ENCODE results near the gene MIER1. TPM values are rescaled to one million over a fixed set of nuclear protein-coding genes. Genes with fewer than 3 reads are reported as not detected.
A peak's percentile ranks its signal among the peaks of the same experiment; 100 is the strongest.
"Not testable (repeated sequence)": the region's sequence is repeated elsewhere in the genome, so short reads cannot be mapped to it uniquely, and the experiment has no call there.

MIER1 gene
- total RNA-seq, 1 donor from 2014 or later: 38.5 TPM

DNA sequence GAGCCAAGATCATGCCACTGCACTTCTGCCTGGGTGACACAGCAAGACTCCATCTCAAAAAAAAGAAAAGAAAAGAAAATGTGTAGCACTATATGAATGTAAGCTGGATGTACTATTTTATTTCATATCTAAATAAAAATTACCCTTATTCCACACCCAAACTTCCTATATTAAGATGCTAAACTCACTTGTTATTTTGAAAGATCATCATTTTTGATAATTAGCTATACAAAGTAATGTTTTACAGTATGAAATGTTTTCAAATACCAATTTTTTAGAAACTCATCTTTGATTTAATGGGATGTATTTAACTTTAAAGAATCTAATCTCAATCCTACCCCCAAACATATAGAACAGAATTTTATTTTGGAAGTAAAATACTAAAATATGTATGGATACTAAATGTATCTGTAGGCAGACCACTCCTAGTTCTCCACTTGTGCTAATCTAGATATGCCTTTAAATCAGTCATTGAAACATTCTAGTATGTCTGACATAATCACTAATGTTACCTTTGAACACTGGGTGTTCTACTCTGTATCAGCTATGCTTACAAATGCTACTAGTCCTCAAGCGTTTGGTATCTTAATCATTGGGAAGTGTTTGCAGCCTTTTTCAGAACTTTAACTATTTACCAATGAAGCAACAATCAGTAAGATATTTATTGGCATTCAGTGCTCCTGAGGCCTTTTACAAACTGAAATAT, 12.9 kb downstream of the MIER1 start:
- DNase-seq (ENCODE audit: low spot score): no peak

DNA sequence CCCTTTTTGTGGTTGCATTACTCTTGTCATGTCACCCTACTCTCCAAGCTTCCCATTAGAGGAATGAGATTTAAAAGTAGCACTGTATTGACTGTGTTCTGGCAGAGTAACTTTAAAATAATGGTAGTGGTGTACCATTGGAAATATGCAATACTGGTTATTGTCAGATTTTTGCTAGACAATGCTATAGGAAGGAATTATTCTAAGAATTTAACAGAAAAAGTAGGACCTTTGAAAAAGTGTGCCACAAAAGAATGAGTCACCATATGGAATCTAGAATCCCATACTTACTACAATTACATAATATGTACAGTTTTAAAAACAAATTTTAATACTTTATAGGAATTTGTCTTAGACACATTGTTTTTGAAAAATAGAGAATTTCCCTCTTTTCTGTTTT, 13.8 kb downstream of the MIER1 start:
- no peak for DNase-seq (ENCODE audit: low spot score)

DNA sequence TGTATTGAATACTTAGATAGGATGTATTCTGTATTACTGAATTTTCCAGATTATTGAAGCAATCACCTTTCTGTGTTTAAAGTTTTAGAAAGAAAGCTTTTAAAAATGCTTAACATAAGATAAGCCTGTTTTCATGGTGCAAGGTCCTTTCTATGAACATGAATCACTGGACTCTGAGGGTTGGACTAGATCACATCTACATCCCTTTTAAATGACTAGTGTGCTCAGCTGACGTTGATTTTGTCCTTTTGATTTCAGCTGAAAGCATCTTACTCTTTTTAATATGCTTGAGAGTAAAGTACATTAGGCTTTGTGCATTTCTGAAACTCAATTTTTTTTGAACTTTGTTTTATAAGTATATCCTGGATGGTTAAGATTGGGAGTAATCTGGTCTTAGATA, 16.2 kb downstream of the MIER1 start:
- no peak for DNase-seq (ENCODE audit: low spot score)

DNA sequence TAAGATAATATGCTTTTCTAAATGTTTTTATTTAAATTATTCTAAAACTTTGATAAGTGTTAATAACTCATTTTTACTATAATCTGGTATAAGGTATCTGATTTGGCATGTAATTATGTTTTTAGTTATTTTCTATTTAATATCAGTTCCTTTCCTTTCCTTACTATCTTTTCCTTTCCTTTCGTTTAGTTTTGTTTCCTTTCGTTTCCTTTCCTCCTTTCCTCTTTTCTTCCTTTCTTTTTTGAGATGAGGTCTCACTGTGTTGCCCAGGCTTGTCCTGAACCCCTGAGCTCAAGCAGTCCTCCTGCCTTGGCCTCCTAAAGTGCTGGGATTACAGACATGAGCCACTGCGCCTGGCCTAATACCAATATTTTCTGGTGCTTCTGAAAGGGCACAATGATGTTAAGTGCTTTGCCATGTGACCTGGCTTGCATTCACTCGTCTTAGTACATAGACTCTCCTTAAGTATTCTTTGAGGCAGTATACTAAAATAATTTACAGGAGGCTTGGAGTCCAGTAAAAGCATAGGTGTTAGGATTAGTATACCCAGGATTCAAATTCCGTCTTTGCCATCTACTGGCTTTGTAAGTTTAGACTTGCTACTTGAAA, 18.7 kb downstream of the MIER1 start:
- no peak for DNase-seq (ENCODE audit: low spot score)

DNA sequence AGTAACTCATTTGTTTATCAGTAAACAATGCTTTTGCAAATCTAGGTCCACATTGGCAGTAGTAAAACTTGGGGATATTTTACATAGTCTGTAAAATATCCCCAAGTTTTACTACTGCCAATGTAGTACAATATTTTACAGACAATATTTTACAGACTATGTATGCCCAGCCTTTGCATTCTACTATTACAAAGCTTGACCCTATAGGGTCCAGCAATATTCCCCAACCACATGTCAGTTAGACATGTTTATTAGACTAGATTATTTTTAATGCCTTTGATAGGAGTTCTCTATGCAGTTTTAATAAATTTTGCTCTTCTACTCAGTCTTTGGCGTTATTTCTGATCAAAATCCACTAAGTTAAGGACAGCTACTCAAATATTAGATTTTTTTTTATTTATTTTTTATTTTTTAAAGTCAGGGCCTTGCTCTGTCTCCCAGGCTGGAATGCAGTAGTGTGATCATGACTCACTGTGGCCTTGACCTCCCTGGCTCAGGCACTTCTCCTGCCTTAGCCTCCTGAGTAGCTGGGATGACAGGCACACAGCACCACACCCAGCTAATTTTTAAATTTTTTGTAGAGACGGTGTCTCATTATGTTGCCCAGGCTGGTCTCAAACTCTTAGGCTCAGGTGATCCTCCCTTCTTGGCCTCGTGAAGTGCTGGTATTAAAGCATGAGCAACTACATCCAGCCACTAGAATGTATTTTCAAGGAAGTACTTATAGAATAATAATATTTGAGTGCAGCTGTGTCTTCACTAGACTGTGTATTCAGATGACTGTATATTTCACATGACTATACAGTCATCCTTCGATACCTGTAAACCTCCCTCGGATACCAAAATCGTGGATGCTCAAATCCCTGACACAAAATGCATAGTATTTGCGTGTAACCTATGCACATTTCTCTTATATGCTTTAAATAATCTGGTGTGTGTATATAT, 19.8 kb downstream of the MIER1 start:
- peak; percentile 62 for DNase-seq (ENCODE audit: low spot score)

DNA sequence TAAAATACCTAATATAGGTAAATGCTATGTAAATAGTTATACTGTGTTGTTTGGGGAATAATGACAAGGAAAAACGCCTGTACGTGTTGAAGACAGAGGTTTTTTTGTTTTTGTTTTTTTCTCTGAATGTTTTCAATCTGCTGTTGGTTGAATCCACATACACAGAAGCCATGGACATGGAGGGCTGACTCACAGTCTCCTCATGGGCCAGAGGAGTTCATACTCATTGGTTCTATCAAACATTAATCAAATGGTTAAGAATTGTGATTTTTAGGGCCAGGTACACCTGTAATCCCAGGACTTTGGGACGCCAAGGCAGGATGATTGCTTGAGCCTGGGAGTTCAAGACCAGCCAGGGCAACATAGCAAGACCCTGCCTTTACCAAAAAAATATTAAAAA, 20.5 kb downstream of the MIER1 start:
- DNase-seq (ENCODE audit: low spot score): no peak

DNA sequence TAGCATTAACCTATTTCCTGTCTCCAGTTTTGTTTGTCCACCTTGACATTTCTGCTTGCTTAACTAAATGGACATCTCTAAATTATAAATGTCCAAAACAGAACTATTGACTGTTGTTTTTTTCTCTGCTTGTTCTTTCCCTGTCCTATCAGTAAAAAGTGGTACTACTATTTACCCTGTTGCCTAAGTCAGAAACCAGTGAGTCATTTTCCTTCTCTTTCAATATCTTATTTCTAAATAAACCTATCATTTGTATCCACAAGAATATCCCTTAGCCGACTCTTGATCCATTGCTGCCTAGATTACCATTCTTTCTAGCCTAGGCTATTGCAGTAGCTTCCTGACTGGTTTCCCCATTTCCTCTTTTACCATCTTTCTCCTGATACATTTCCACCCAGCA, 22.5 kb downstream of the MIER1 start:
- no peak for DNase-seq (ENCODE audit: low spot score)

DNA sequence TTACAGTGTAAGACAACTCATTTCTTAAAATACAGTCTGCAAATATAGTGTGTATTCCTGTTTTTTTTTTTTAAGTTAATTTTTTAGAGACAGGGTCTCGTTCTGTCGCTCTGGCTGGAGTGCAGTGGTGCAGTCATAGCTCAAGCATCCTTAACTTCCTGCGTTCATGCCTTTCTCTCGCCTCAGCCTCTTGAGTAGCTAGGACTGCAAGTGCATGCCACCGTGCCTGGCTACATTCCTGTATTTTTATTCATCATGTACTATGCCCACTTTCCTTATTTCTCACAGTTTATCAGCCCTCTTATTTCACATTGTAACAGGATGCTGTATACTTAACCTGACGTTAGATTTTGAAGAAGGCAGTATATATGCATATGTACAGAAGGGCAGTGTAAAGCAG, 26.7 kb downstream of the MIER1 start:
- DNase-seq (ENCODE audit: low spot score): no peak

DNA sequence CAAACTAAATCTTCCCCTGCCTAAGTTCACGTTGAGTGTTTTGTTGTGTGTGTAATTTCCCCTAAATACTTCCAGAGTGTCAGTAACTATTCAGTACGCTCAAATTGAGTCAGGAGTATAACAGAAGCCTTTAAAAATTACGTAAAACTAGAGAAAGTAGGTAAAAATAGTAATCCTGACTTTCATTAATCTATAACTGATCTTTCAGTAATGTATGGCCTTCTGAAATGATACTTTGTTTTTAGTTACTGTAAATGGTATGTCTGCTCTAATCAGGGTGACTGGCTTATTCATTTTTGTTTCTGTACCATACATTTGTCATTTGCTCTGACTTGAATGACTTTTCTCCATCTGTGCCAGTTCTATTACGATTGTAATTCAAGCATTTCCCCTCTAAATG, 29.4 kb downstream of the MIER1 start:
- DNase-seq (ENCODE audit: low spot score): no peak

DNA sequence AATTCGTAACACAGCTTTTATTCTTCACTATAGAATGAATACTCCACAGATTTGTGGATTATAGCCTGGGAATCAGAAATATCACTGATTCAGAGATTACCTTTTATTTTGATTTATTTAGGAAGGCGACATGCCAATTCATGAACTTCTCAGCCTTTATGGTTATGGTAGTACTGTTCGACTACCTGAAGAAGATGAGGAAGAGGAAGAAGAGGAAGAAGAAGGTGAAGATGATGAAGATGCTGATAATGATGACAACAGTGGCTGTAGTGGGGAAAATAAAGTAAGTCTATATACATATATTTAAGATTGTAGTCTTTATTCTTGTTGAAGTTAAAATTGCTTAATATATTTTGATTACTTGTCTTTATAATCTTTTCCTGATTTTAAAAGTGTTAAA, 33.1 kb downstream of the MIER1 start:
- no peak for DNase-seq (ENCODE audit: low spot score)

DNA sequence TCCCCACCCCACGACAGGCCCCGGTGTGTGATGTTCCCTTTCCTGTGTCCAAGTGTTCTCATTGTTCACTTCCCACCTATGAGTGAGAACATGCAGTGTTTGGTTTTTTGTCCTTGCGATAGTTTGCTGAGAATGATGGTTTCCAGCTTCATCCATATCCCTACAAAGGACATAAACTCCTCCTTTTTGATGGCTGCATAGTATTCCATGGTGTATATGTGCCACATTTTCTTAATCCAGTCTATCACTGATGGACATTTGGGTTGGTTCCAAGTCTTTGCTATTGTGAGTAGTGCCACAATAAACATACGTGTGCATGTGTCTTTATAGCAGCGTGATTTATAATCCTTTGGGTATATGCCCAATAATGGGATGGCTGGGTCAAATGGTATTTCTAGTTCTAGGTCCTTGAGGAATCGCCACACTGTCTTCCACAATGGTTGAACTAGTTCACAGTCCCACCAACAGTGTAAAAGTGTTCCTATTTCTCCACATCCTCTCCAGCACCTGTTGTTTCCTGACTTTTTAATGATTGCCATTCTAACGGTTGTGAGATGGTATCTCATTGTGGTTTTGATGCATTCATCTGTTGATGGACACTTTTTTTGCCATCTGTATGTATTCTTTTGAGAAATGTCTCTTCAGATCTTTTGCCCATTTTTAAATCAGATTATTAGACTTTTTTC, 41.5 kb downstream of the MIER1 start:
- DNase-seq (ENCODE audit: low spot score): not testable (repeated sequence)

DNA sequence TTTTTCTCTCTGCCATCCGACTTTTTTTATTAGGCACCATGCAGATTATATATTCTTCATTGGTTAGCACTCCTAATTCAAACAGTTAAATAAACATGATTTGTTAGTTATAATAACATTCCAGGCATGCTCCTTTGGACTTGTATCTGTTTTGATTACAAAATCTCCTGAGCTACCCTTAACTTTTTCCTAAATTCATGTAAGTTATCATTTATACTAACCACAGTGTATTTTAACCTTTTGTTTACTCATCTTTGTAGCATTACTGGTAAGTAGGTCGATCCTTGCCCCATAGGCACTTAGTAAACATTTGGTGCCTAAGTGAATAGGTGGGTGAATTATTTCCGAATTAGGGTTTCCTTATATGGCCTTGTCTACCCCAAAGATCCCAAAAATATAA, 43.8 kb downstream of the MIER1 start:
- no peak for DNase-seq (ENCODE audit: low spot score)

DNA sequence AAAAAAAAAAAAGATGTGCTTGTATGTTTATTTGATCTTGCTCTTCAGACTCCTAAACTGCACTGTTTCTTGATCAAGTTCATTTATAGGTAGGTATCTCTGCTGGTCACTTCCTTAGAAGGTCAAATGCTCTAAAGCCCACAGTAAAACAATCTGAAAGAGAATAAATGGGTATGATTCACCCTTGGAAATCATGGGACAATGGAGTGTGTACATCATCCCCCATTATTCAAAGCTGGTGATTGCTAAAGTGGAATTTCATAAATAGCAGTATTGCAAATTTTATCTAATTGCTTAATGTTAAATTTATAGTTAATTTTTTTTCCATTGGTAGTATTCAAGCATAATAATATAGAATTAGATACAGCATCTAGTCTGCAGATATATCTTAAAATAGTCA, 53.4 kb downstream of the MIER1 start:
- no peak for DNase-seq (ENCODE audit: low spot score)

DNA sequence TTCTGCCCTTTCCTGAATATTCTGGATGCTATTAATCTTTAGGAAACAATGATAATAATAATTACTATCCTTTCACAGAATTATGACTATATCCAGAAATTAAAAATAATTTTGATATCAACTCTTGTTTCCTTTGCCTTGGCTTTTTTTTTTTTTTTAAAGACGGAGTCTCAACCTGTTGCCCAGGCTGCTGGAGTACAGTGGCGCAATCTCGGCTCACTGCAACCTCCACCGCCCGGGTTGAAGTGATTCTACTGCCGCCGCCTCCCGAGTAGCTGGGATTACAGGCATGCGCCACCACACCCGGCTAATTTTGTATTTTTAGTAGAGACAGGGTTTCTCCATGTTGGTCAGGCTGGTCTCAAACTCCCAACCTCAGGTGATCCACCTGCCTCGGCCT, 54.8 kb downstream of the MIER1 start:
- DNase-seq (ENCODE audit: low spot score): not testable (repeated sequence)

DNA sequence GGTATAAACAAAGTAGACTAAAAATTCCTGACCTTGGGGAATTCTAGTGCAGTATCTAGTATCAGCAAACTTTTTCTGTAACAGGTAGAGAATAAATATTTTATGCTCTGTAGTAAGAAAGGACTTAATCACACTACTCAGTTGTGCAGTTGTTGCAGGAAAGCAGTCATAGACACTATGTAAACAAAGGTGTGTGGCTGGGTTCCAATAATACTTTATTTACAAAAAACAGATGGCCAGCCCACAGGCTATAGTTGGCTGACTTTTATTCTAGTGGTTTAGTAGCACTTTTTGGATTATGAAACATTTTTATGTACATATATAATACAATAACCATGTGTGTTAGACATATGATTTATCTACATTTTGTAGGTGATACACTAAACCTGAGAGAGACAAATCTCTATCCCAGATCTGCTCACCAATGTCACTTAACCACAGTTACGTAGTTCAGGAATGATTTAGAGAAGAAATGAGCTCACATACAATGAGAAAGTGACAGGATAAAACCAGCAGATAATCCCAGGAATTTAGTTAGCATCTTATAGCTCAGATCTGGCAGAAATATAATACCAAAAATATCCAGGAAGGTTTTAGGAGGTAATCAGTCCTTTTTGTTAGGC, 56.1 kb downstream of the MIER1 start:
- DNase-seq (ENCODE audit: low spot score): no peak

DNA sequence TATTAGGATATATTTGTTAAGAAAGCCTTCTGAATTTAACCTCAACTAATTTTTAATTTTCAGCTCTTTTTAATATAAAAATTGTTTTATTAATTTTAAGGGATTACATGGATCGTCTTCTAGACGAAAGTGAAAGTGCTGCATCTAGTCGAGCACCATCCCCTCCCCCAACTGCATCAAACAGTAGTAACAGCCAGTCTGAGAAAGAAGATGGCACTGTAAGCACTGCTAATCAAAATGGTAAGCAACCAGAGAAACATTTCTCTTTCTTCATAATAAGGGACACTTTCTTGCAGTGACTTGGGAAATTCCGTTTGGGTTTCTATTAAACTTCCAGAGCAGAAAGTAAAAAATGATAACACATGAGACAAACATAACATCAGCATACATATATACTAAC, 56.9 kb downstream of the MIER1 start:
- DNase-seq (ENCODE audit: low spot score): peak; percentile 31

DNA sequence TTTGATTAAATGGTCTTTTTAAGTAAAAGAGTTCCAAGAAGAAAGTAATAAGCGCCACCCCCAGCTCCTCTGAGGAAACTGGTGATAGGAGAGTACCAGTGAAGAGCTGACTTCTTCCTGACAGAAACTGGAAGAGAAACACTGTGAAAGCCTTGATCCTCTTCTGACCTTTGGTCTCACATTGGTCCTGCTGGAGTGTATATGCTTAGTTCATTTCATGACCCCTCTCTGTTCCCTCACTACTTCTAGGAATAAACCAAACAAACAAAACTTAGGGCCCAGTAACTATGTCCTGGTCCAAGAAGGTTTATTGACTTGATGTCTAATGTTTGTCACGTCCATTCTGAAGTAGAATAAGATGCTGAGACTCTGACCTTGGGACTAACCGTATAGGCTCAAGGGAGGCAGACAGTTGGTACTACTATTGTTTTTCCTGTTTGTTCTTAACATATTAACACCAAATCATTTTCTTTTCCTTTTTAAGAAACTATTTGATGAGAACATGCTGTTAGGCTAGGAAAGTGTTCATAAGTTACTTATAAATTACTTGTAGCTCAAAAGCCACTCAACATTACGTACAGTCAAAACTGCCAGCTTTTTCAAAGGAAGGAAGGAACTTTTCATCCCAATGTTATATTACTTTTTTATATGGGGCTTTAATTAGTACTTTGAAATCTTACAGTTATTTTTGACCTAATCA, 57.9 kb downstream of the MIER1 start:
- DNase-seq (ENCODE audit: low spot score): no peak

DNA sequence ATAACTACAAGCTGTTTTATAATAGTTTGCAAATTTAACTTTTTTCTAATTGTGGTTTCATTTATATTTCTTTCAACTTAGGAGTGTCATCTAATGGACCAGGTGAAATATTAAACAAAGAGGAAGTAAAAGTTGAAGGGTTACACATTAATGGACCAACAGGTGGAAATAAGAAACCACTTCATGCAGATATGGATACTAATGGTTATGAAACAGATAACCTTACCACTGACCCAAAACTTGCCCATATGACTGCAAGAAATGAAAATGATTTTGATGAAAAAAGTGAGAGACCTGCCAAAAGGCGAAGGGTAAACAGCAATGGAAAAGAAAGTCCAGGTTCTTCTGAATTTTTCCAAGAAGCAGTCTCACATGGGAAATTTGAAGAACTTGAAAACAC, 59.7 kb downstream of the MIER1 start:
- DNase-seq (ENCODE audit: low spot score): no peak

DNA sequence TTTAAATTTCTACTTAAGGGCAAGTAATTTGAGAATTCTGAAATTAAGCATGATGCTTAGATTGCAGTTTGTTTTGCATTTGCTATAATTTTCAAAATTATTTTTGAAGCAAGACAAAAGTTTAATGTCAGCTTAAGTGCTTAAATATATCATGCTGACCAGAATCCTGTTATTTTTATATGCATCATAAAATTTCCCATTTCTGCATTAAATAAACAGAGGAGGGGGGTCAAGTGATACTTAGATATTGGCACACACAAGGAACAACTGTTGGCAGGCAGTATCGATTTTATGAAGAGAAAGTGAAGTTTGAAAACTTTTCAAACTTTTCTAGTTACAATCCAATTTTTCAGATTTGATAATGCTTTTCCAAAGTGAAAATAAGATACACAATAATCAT, 61.0 kb downstream of the MIER1 start:
- DNase-seq (ENCODE audit: low spot score): no peak

DNA sequence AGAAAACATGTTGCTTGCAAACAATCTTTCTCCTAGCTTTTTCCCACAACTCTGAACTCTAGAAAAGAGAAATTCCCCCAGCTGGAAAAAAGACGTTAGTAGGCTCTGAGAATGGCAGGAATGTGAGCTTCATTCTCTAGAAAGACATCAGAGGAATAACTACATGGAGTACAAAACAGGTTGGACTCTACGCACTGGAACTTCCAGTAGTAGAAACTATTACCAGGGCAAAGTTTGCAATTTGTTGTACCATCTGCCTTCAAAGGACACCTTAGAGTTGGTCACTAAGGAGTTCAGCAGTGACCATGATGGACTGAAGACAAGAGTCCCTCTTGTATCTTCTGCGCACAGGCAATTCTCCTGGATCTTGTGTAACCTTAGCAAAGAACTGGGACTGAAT, 68.3 kb downstream of the MIER1 start:
- DNase-seq (ENCODE audit: low spot score): no peak
